GM12878 (cell line): Measurements from ENCODE around the gene PTCHD4.

ENCODE experiments used
- ESRRA ChIP-seq: IDR thresholded peaks from 2 replicates; pipeline ENCODE4 v1.6.1; 2012; ENCODE audit warnings: mild to moderate bottlenecking, low read length, improper control_type of control experiment
- NR2C1 ChIP-seq: fragments of 450-650 bp; IDR thresholded peaks from 2 replicates; pipeline ENCODE4 v1.6.1; 2017; ENCODE audit warnings: antibody characterized with exemption, mild to moderate bottlenecking, moderate library complexity
- NRF1 ChIP-seq: conservative IDR thresholded peaks from 2 replicates; pipeline ENCODE4 v1.6.1; 2011; ENCODE audit warnings: mild to moderate bottlenecking, low read depth, low read length, improper control_type of control experiment
- POLR2A ChIP-seq: IDR thresholded peaks from 2 replicates; pipeline ENCODE4 v1.6.1; 2011; ENCODE audit warnings: low read depth, mild to moderate bottlenecking, low read length
- POLR2AphosphoS5 ChIP-seq: IDR thresholded peaks from 2 replicates; pipeline ENCODE4 v1.6.1; 2011; ENCODE audit warnings: mild to moderate bottlenecking, low read length, inconsistent platforms
- SIN3A ChIP-seq: IDR thresholded peaks from 2 replicates; pipeline ENCODE4 v1.6.1; 2012; ENCODE audit warnings: low read depth, low read length, improper control_type of control experiment
- SPI1 ChIP-seq: IDR thresholded peaks from 2 replicates; pipeline ENCODE4 v1.6.1; 2011; ENCODE audit warnings: low read depth, mild to moderate bottlenecking, low read length, moderate library complexity, borderline replicate concordance; ENCODE audit not compliant: insufficient read depth
- TAF1 ChIP-seq: IDR thresholded peaks from 2 replicates; pipeline ENCODE4 v1.6.1; 2011; ENCODE audit warnings: mild to moderate bottlenecking, low read depth, low read length, borderline replicate concordance
- TCF12 ChIP-seq: IDR thresholded peaks from 2 replicates; pipeline ENCODE4 v1.6.1; 2011; ENCODE audit warnings: low read depth, mild to moderate bottlenecking, low read length
- WRNIP1 ChIP-seq: IDR thresholded peaks from 2 replicates; pipeline ENCODE4 v1.6.1; 2011; ENCODE audit warnings: low read depth, low read length, improper control_type of control experiment, borderline replicate concordance
- TF ChIP-seq, protein P1 (sequence below): IDR thresholded peaks from 2 replicates; pipeline ENCODE4 v1.6.1; 2011; ENCODE audit warnings: low read depth, mild to moderate bottlenecking, low read length, moderate library complexity, borderline replicate concordance; ENCODE audit errors: extremely low read depth
- TF ChIP-seq, protein P2 (sequence below): IDR thresholded peaks from 2 replicates; pipeline ENCODE4 v1.6.1; 2011; ENCODE audit warnings: low read depth, low read length, improper control_type of control experiment, borderline replicate concordance
- TF ChIP-seq, protein P3 (sequence below), 3 experiments: IDR thresholded peaks in 2 of 3; conservative IDR thresholded peaks in 1 of 3; 2 replicates each; pipeline ENCODE4 v1.5.1; 2011; ENCODE audit warnings: low read depth in 3 of 3, low read length in 3 of 3, mild to moderate bottlenecking in 3 of 3, control low read depth in 2 of 3, moderate library complexity in 2 of 3, inconsistent platforms in 1 of 3, mixed read lengths in 1 of 3; ENCODE audit not compliant: control insufficient read depth in 2 of 3, insufficient read depth in 1 of 3; ENCODE audit errors: extremely low read depth in 1 of 3

DNA sequence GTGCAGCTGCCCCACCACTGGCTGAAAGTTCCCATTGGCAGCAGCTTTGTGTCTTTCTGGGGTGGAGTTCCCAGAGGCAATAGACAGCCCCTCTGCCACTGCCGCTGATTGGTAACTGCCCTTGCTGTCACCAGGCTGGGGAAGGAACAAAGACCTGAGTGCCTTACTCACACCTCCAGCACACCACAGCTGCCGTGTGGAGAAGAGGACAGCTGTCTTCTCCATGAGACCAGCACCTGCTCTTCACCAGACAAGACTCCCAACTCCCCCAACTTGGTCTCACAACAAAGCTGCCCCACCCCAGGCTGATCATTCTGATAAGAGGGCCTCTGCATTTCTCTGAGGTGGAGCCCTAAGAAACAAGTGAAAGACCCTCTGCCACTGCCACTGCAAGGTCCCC is 39.7 kb upstream of the PTCHD4 start:
- TF ChIP-seq NR2C1 (no peak), NRF1 (no peak), ESRRA (no peak), SIN3A (no peak), TCF12 (no peak), POLR2A (no peak), TAF1 (no peak), POLR2AphosphoS5 (no peak), SPI1 (no peak), WRNIP1 (no peak)
- TF ChIP-seq, protein P1, sequence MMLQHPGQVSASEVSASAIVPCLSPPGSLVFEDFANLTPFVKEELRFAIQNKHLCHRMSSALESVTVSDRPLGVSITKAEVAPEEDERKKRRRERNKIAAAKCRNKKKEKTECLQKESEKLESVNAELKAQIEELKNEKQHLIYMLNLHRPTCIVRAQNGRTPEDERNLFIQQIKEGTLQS, result no peak
- TF ChIP-seq, protein P2, sequence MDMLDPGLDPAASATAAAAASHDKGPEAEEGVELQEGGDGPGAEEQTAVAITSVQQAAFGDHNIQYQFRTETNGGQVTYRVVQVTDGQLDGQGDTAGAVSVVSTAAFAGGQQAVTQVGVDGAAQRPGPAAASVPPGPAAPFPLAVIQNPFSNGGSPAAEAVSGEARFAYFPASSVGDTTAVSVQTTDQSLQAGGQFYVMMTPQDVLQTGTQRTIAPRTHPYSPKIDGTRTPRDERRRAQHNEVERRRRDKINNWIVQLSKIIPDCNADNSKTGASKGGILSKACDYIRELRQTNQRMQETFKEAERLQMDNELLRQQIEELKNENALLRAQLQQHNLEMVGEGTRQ, result no peak
- TF ChIP-seq, protein P3, sequence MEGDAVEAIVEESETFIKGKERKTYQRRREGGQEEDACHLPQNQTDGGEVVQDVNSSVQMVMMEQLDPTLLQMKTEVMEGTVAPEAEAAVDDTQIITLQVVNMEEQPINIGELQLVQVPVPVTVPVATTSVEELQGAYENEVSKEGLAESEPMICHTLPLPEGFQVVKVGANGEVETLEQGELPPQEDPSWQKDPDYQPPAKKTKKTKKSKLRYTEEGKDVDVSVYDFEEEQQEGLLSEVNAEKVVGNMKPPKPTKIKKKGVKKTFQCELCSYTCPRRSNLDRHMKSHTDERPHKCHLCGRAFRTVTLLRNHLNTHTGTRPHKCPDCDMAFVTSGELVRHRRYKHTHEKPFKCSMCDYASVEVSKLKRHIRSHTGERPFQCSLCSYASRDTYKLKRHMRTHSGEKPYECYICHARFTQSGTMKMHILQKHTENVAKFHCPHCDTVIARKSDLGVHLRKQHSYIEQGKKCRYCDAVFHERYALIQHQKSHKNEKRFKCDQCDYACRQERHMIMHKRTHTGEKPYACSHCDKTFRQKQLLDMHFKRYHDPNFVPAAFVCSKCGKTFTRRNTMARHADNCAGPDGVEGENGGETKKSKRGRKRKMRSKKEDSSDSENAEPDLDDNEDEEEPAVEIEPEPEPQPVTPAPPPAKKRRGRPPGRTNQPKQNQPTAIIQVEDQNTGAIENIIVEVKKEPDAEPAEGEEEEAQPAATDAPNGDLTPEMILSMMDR (IDR thresholded peaks at IDR 0.05 in 2 of 3, conservative IDR thresholded peaks at IDR 0.05 in 1 of 3; ENCODE audit: control insufficient read depth in 2 of 3, extremely low read depth in 1 of 3, insufficient read depth in 1 of 3, low read depth in 3 of 3, low read length in 3 of 3), result no peak
